ENCODE results near the gene CALR. TPM values are rescaled to one million over a fixed set of nuclear protein-coding genes. Genes with fewer than 3 reads are reported as not detected.

CALR gene
- polyA plus RNA-seq, 2 of the 4 experiments (the other 2 are of a cell fraction), result 419 to 494 TPM

DNA sequence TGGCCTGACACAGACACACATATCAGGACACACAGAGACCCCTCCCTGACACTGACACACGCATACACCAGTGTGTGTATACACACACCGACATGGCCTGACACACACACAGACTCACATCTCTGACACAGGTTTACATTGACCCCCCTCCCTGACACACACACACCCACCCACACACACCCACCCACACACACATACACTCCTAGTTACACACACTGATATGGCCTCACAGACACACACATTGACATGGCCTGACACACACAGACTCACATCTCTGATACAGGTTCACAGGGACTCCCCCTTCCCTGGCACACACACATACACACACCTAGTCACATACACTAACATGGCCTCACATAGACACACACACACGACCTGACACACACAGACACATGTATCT, 52.4 kb downstream of the CALR start:
- ChIA-PET CTCF (no interaction called here), POLR2A (no interaction called here)
- WGBS (ENCODE audit: missing lambda C conversion rate), result 67% methylated on average over 3 of the region's 3 CpGs
- ATAC-seq (no peak), FAIRE-seq (no peak), DNase-seq (ENCODE audit: low read depth in 1 of 2, low spot score in 1 of 2) (no peak)
- Histone ChIP-seq H3K4me1 (no peaks in the 10 kb centered on the region), H3K27ac (no peak overlapping the region), H3K4me2 (no peak overlapping the region), H3K9me3 (no peaks in the 10 kb centered on the region), H3K4me3 (no peak overlapping the region)
- TF ChIP-seq, protein P1, sequence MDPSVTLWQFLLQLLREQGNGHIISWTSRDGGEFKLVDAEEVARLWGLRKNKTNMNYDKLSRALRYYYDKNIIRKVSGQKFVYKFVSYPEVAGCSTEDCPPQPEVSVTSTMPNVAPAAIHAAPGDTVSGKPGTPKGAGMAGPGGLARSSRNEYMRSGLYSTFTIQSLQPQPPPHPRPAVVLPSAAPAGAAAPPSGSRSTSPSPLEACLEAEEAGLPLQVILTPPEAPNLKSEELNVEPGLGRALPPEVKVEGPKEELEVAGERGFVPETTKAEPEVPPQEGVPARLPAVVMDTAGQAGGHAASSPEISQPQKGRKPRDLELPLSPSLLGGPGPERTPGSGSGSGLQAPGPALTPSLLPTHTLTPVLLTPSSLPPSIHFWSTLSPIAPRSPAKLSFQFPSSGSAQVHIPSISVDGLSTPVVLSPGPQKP (IDR thresholded peaks at IDR 0.05; ENCODE audit: low read depth, low read length), result no peak
- TF ChIP-seq HOXB5 (CRISPR knock-in tag; IDR thresholded peaks at IDR 0.05), result no peak
- TF ChIP-seq, protein P2, sequence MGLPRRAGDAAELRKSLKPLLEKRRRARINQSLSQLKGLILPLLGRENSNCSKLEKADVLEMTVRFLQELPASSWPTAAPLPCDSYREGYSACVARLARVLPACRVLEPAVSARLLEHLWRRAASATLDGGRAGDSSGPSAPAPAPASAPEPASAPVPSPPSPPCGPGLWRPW (IDR thresholded peaks at IDR 0.05), result no peak
- TF ChIP-seq, protein P3, sequence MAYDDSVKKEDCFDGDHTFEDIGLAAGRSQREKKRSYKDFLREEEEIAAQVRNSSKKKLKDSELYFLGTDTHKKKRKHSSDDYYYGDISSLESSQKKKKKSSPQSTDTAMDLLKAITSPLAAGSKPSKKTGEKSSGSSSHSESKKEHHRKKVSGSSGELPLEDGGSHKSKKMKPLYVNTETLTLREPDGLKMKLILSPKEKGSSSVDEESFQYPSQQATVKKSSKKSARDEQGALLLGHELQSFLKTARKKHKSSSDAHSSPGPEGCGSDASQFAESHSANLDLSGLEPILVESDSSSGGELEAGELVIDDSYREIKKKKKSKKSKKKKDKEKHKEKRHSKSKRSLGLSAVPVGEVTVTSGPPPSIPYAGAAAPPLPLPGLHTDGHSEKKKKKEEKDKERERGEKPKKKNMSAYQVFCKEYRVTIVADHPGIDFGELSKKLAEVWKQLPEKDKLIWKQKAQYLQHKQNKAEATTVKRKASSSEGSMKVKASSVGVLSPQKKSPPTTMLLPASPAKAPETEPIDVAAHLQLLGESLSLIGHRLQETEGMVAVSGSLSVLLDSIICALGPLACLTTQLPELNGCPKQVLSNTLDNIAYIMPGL (CRISPR knock-in tag; IDR thresholded peaks at IDR 0.05; ENCODE audit: borderline replicate concordance), result no peak
- TF ChIP-seq JUN (IDR thresholded peaks at IDR 0.05), result no peak
- no peak for TF ChIP-seq CBX2 (IDR thresholded peaks at IDR 0.05; ENCODE audit: borderline replicate concordance, low read depth)
- no peak for TF ChIP-seq RAD21 (conservative IDR thresholded peaks at IDR 0.05 in 1 of 2, IDR thresholded peaks at IDR 0.05 in 1 of 2)
- TF ChIP-seq PHF8 (IDR thresholded peaks at IDR 0.05; ENCODE audit: borderline replicate concordance, low read depth), result no peak
- TF ChIP-seq FOSB (CRISPR knock-in tag; IDR thresholded peaks at IDR 0.05), result no peak
- TF ChIP-seq CHD4 (IDR thresholded peaks at IDR 0.05; ENCODE audit: borderline replicate concordance), result no peak

DNA sequence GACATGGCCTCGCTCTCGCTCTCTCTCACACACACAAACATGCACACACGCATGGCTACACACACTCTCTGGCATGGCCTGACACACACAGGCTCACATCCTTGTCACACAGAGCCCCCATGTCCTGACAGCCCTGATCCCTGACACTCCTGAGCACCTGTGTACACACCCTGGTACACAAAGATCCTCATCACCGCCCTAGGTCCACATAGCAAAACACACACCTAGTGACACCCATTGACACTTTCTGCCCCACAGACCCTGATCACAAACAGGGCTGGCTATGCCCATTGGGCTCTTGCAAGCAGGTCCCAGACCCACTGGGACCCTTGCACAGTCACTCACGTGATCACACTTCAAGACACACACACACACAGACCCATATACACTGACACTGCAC, 52.9 kb downstream of the CALR start:
- ChIA-PET POLR2A (no interaction called here), CTCF (interaction anchor here (0.6 to 0.7 kb wide), 3 partner anchors 103 to 490 kb away, joined by 3 read pairs; no protein-coding TSS in a partner anchor)
- no peak overlapping the region for H3K27ac ChIP-seq
- H3K9me3 ChIP-seq, result no peaks in the 10 kb centered on the region
- no peak for ATAC-seq
- TF ChIP-seq HEYL (CRISPR knock-in tag; IDR thresholded peaks at IDR 0.05) (no peak), ESRRA (IDR thresholded peaks at IDR 0.05; ENCODE audit: borderline replicate concordance, low read length) (no peak), SMC3 (IDR thresholded peaks at IDR 0.05) (no peak), ZNF302 (CRISPR knock-in tag; IDR thresholded peaks at IDR 0.05) (no peak), CBX2 (IDR thresholded peaks at IDR 0.05; ENCODE audit: borderline replicate concordance, low read depth) (no peak)
- TF ChIP-seq, protein P2 (IDR thresholded peaks at IDR 0.05), result no peak
- FAIRE-seq, result no peak
- no peak overlapping the region for H3K4me2 ChIP-seq
- no peak for DNase-seq (ENCODE audit: low read depth in 1 of 2, low spot score in 1 of 2)
- 83% methylated on average over 5 of the region's 5 CpGs for WGBS (ENCODE audit: missing lambda C conversion rate)
- H3K4me1 ChIP-seq, result no peaks in the 10 kb centered on the region
- H3K4me3 ChIP-seq, result no peak overlapping the region

DNA sequence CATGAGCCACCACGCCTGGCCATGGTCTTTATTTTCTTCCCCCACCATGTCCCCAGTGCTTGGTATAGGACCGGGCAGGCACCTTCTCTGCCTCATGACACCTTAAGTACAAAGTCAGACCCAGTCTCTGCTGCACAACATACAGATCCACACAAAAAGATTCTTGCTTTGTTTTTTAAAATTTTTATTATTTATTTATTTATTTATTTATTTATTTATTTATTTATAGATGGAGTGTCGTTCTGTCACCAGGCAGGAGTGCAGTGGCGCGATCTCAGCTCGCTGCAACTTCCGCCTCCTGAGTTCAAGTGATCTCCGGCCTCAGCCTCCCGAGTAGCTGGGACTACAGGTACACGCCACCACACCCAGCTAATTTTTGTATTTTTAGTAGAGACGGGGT, 54.3 kb downstream of the CALR start:
- H3K4me1 ChIP-seq, result no peaks in the 10 kb centered on the region
- no peak overlapping the region for H3K4me3 ChIP-seq
- ChIA-PET POLR2A (interaction anchor here (1.0 kb wide), 1 partner anchor 160 kb away, joined by 3 read pairs; no protein-coding TSS in a partner anchor), CTCF (interaction anchor here (1.1 to 1.7 kb wide), 3 partner anchors 9 to 69 kb away, joined by 4 to 5 read pairs (median 5); no protein-coding TSS in a partner anchor)
- H3K9me3 ChIP-seq, result no peaks in the 10 kb centered on the region
- no peak for ATAC-seq
- no peak for DNase-seq (ENCODE audit: low read depth in 1 of 2, low spot score in 1 of 2)
- no peak for FAIRE-seq
- no peak overlapping the region for H3K27ac ChIP-seq
- WGBS (ENCODE audit: missing lambda C conversion rate), result 92% methylated on average over 11 of the region's 11 CpGs
- no peak overlapping the region for H3K4me2 ChIP-seq
- TF ChIP-seq EHMT2 (IDR thresholded peaks at IDR 0.05; ENCODE audit: low read depth) (no peak), ZC3H11A (IDR thresholded peaks at IDR 0.05) (peak; percentile 48)
- TF ChIP-seq, protein P4, sequence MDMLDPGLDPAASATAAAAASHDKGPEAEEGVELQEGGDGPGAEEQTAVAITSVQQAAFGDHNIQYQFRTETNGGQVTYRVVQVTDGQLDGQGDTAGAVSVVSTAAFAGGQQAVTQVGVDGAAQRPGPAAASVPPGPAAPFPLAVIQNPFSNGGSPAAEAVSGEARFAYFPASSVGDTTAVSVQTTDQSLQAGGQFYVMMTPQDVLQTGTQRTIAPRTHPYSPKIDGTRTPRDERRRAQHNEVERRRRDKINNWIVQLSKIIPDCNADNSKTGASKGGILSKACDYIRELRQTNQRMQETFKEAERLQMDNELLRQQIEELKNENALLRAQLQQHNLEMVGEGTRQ (IDR thresholded peaks at IDR 0.05), result no peak
- TF ChIP-seq, protein P5, sequence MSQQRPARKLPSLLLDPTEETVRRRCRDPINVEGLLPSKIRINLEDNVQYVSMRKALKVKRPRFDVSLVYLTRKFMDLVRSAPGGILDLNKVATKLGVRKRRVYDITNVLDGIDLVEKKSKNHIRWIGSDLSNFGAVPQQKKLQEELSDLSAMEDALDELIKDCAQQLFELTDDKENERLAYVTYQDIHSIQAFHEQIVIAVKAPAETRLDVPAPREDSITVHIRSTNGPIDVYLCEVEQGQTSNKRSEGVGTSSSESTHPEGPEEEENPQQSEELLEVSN (IDR thresholded peaks at IDR 0.05; ENCODE audit: borderline replicate concordance, low read depth), result no peak
